Measurements from ENCODE around the gene STOX1.

The STOX1 gene

DNA sequence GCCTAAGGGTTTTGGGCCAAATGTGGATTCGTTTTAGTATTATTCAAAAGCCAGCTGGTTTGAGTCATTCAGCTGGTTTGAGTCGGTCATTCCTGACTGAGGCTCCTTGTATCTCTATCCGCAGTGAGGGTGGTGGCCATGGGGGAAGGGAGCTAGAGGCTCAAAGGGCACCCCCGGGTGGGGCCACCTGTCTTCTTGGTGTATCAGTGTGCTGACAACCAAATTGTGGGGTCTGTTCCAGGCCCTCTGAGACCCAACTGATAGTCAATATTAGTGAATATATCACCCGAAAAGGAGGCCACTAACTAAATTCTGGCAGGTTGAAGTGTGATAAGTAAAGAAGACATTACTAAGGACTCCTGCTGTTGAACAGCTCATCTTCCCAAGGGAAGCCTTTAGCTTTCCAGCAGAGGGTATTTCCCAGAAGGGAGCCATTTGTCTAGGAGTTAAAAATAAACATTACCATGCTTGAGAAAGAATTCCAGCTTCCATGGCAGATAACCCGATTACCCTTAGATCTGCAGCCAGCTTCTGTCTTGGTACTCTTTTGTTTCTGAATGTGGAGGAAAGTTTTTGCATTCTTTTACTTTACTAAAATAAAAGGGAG, 43.9 kb downstream of the STOX1 start:
- Histone ChIP-seq H3K4me3 (replicated peaks; ENCODE audit: insufficient read depth, low read length) (no peak overlapping the region), H3K27ac (replicated peaks) (no peak overlapping the region), H3K27me3 (ENCODE audit: insufficient read depth, poor library complexity, severe bottlenecking) (no peaks in the 10 kb centered on the region)
- TF ChIP-seq POLR2AphosphoS5 (IDR thresholded peaks at IDR 0.05; ENCODE audit: low read depth) (no peak), GABPA (IDR thresholded peaks at IDR 0.05; ENCODE audit: low read depth) (no peak), SPI1 (IDR thresholded peaks at IDR 0.05; ENCODE audit: borderline replicate concordance, low read depth) (no peak)
- TF ChIP-seq, protein P1, sequence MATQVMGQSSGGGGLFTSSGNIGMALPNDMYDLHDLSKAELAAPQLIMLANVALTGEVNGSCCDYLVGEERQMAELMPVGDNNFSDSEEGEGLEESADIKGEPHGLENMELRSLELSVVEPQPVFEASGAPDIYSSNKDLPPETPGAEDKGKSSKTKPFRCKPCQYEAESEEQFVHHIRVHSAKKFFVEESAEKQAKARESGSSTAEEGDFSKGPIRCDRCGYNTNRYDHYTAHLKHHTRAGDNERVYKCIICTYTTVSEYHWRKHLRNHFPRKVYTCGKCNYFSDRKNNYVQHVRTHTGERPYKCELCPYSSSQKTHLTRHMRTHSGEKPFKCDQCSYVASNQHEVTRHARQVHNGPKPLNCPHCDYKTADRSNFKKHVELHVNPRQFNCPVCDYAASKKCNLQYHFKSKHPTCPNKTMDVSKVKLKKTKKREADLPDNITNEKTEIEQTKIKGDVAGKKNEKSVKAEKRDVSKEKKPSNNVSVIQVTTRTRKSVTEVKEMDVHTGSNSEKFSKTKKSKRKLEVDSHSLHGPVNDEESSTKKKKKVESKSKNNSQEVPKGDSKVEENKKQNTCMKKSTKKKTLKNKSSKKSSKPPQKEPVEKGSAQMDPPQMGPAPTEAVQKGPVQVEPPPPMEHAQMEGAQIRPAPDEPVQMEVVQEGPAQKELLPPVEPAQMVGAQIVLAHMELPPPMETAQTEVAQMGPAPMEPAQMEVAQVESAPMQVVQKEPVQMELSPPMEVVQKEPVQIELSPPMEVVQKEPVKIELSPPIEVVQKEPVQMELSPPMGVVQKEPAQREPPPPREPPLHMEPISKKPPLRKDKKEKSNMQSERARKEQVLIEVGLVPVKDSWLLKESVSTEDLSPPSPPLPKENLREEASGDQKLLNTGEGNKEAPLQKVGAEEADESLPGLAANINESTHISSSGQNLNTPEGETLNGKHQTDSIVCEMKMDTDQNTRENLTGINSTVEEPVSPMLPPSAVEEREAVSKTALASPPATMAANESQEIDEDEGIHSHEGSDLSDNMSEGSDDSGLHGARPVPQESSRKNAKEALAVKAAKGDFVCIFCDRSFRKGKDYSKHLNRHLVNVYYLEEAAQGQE (IDR thresholded peaks at IDR 0.05; ENCODE audit: insufficient replicate concordance, low read depth), result no peak
- TF ChIP-seq, protein P2, sequence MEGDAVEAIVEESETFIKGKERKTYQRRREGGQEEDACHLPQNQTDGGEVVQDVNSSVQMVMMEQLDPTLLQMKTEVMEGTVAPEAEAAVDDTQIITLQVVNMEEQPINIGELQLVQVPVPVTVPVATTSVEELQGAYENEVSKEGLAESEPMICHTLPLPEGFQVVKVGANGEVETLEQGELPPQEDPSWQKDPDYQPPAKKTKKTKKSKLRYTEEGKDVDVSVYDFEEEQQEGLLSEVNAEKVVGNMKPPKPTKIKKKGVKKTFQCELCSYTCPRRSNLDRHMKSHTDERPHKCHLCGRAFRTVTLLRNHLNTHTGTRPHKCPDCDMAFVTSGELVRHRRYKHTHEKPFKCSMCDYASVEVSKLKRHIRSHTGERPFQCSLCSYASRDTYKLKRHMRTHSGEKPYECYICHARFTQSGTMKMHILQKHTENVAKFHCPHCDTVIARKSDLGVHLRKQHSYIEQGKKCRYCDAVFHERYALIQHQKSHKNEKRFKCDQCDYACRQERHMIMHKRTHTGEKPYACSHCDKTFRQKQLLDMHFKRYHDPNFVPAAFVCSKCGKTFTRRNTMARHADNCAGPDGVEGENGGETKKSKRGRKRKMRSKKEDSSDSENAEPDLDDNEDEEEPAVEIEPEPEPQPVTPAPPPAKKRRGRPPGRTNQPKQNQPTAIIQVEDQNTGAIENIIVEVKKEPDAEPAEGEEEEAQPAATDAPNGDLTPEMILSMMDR (IDR thresholded peaks at IDR 0.05; ENCODE audit: insufficient read depth, low read length), result no peak
- DNase-seq (ENCODE audit: low read depth in 1 of 2, low spot score in 1 of 2), result no peak

GRCh38 chr10:68871731-68872342, 44.5 kb downstream of the STOX1 start:
- no peak overlapping the region for H3K4me3 ChIP-seq (replicated peaks; ENCODE audit: insufficient read depth, low read length)

GRCh38 chr10:68876246-68877138, 49.2 kb downstream of the STOX1 start:
- no peak overlapping the region for H3K4me3 ChIP-seq (replicated peaks; ENCODE audit: insufficient read depth, low read length)
- TF ChIP-seq GABPA (IDR thresholded peaks at IDR 0.05; ENCODE audit: low read depth), result no peak
- TF ChIP-seq POLR2AphosphoS5 (IDR thresholded peaks at IDR 0.05; ENCODE audit: low read depth), result no peak
- TF ChIP-seq SPI1 (IDR thresholded peaks at IDR 0.05; ENCODE audit: borderline replicate concordance, low read depth), result no peak
- TF ChIP-seq, protein P1 (IDR thresholded peaks at IDR 0.05; ENCODE audit: insufficient replicate concordance, low read depth), result no peak
- TF ChIP-seq, protein P2 (IDR thresholded peaks at IDR 0.05; ENCODE audit: insufficient read depth, low read length), result no peak

More at GRCh38 chr10:68871731-68872342, 44.5 kb downstream of the STOX1 start:
- TF ChIP-seq, protein P1 (IDR thresholded peaks at IDR 0.05; ENCODE audit: insufficient replicate concordance, low read depth), result no peak
- no peak for TF ChIP-seq GABPA (IDR thresholded peaks at IDR 0.05; ENCODE audit: low read depth)
- TF ChIP-seq SPI1 (IDR thresholded peaks at IDR 0.05; ENCODE audit: borderline replicate concordance, low read depth), result no peak
- TF ChIP-seq, protein P2 (IDR thresholded peaks at IDR 0.05; ENCODE audit: insufficient read depth, low read length), result no peak
- no peak for TF ChIP-seq POLR2AphosphoS5 (IDR thresholded peaks at IDR 0.05; ENCODE audit: low read depth)
- DNase-seq (ENCODE audit: low read depth in 1 of 2, low spot score in 1 of 2), result no peak
- no peaks in the 10 kb centered on the region for H3K27me3 ChIP-seq (ENCODE audit: insufficient read depth, poor library complexity, severe bottlenecking)
- no peak overlapping the region for H3K27ac ChIP-seq (replicated peaks)

More at GRCh38 chr10:68876246-68877138, 49.2 kb downstream of the STOX1 start:
- no peak overlapping the region for H3K27ac ChIP-seq (replicated peaks)
- H3K27me3 ChIP-seq (ENCODE audit: insufficient read depth, poor library complexity, severe bottlenecking), result no peaks in the 10 kb centered on the region
- DNase-seq (ENCODE audit: low read depth in 1 of 2, low spot score in 1 of 2), result no peak

Measured in HL-60 (cell line).